Ovary (tissue), 9 donors: Measurements from ENCODE around the gene APBA3. TPM values are rescaled to one million over a fixed set of nuclear protein-coding genes. Genes with fewer than 3 reads are reported as not detected.

ENCODE experiments used
- DNase-seq, 5 donors: peaks; one replicate each; pipeline ENCODE4 v3.0.0-alpha.2; 2019 to 2020
- H3K27ac ChIP-seq, 2 donors: fragments of 200-600 bp; one replicate each; pipeline versions ENCODE4 v1.5.1 to v1.8.0; 2019 to 2022
- H3K27me3 ChIP-seq: fragments of 200-600 bp; one replicate; pipeline ENCODE4 v1.8.0; 2022
- H3K36me3 ChIP-seq: fragments of 200-600 bp; sonication (generic); one replicate; pipeline ENCODE4 v1.5.1; 2019
- H3K4me1 ChIP-seq: one replicate; pipeline ENCODE4 v1.8.1; 2013; ENCODE audit warnings: mild to moderate bottlenecking, moderate library complexity; ENCODE audit not compliant: insufficient read depth
- H3K4me3 ChIP-seq: fragments of 200-600 bp; sonication (generic); one replicate; pipeline ENCODE4 v1.5.1; 2017
- H3K9me3 ChIP-seq, 2 donors: fragments of 200-600 bp in 1 of 2; sonication (generic) in 1 of 2; one replicate each; pipeline versions ENCODE4 v1.5.1 to v1.8.1; 2013 to 2019; ENCODE audit warnings: mild to moderate bottlenecking in 1 of 2, moderate library complexity in 1 of 2
- CTCF ChIP-seq, 3 donors: fragments of 450-650 bp in 2 of 3; fragments of 200-600 bp in 1 of 3; IDR thresholded peaks; one replicate each; pipeline versions ENCODE4 v1.5.1 to v1.8.0; 2016 to 2022; ENCODE audit warnings: antibody characterized with exemption in 3 of 3, mild to moderate bottlenecking in 1 of 3
- EP300 ChIP-seq: sonication (generic); formaldehyde crosslinking; IDR thresholded peaks from one replicate; pipeline ENCODE4 v1.6.1; 2017; ENCODE audit warnings: antibody characterized with exemption
- POLR2A ChIP-seq: fragments of 450-650 bp; IDR thresholded peaks from one replicate; pipeline ENCODE4 v1.6.1; 2017; ENCODE audit warnings: antibody characterized with exemption, mild to moderate bottlenecking, moderate library complexity
- WGBS, 3 donors: extraction: QIAGEN DNeasy Blood & Tissue Kit in 1 of 3; methylation state at CpG; one replicate each; pipeline versions ENCODE4 v1.1.5 to v1.1.7; 2013 to 2017; 5-methylcytosine and 5-hydroxymethylcytosine counted together
- intact Hi-C, 4 donors: fragments of 100-400 bp; cut with DNase I; formaldehyde crosslinking; loops; one replicate each; pipeline versions ENCODE4 v1.11.0 to v1.15.1; 2022 to 2023
- polyA plus RNA-seq, 2 donors: library from polyadenylated mRNA; stranded (reverse); fragments of 200-250 nt in 1 of 2; fragments of 350-450 nt in 1 of 2; fragmentation: Illumina TruSeq in 1 of 2; extraction: RNeasy Lipid Tissue Mini Kit (QIAGEN cat#74804) in 1 of 2; gene quantifications; one replicate each; pipeline ENCODE4 v1.2.3, GENCODE V29; 2013 to 2014
- total RNA-seq, 7 donors: library from RNA; depleted of rRNA in 2 of 7; stranded (reverse); fragments of >200 nt in 2 of 7; fragmentation: NEBNext Ultra II Directional in 3 of 7; extraction: Animal tissue kit (Norgen Biotek cat#: 25700) in 3 of 7; gene quantifications; one replicate each; pipeline versions ENCODE4 v1.1.0 to v1.2.4, GENCODE V29; 2016 to 2023
- donor health status: DM: no; HTN: no; CAD: no; lungs with moderate emphysema.
- donor health status: DM: no; HTN: no; CAD: no.
- donor health status: Bipolar disorder and iron deficiency.
- donor health status: DM: yes; HTN: yes; CAD: no.
- donor health status: DM: no; HTN: no; CAD: no.
- donor health status: DM: yes; HTN: yes; CAD: no.

The APBA3 gene
- total and polyA plus RNA-seq, 9 donors: 0.88 to 25.4 (median 20.2) TPM

- no peak overlapping the region for H3K4me3 ChIP-seq
- H3K9me3 ChIP-seq: peaks cover 0 to 14% of the 10 kb centered on the region in 2 donors
- H3K27ac ChIP-seq: no peak overlapping the region
- H3K27me3 ChIP-seq: no peaks in the 10 kb centered on the region
- H3K4me1 ChIP-seq: no peaks in the 10 kb centered on the region
- WGBS, 3 donors: 55 to 63% (median 60%) methylated on average over 22 to 44 of the region's 44 CpGs
- TF ChIP-seq EP300 (no peak), CTCF (IDR thresholded peaks at IDR 0.05) (no peak), POLR2A (no peak)
- no peaks in the 10 kb centered on the region for H3K36me3 ChIP-seq
- intact Hi-C loops: no loop called here
- no peak for DNase-seq
Observed at GRCh38 chr19:3778899-3779723, 17.6 kb upstream of the APBA3 start.

GRCh38 chr19:3778104-3778867 lies 16.8 kb upstream of the APBA3 start:
- no peaks in the 10 kb centered on the region for H3K27me3 ChIP-seq
- no peaks in the 10 kb centered on the region for H3K36me3 ChIP-seq
- intact Hi-C loops: no loop called here
- no peak overlapping the region for H3K27ac ChIP-seq
- TF ChIP-seq EP300 (no peak), POLR2A (no peak), CTCF (IDR thresholded peaks at IDR 0.05) (no peak)
- H3K4me3 ChIP-seq: no peak overlapping the region
- peaks cover 0 to 14% of the 10 kb centered on the region in 2 donors for H3K9me3 ChIP-seq
- DNase-seq: no peak
- WGBS, 3 donors: 74 to 81% (median 79%) methylated on average over 31 to 37 of the region's 37 CpGs
- no peaks in the 10 kb centered on the region for H3K4me1 ChIP-seq

- WGBS, 3 donors: 80 to 93% (median 90%) methylated on average over 1 of the region's 1 CpG
- Histone ChIP-seq H3K9me3 (peaks cover 0 to 4% of the 10 kb centered on the region in 2 donors), H3K4me3 (no peak overlapping the region), H3K27me3 (no peaks in the 10 kb centered on the region), H3K36me3 (no peaks in the 10 kb centered on the region), H3K4me1 (no peaks in the 10 kb centered on the region), H3K27ac (no peak overlapping the region)
- intact Hi-C loops: no loop called here
- no peak for TF ChIP-seq POLR2A
- TF ChIP-seq CTCF (IDR thresholded peaks at IDR 0.05): no peak
- no peak for TF ChIP-seq EP300
- no peak for DNase-seq
Observed at GRCh38 chr19:3776479-3777040, 15.1 kb upstream of the APBA3 start.

- no peak overlapping the region for H3K4me3 ChIP-seq
- WGBS, 3 donors: 89 to 100% (median 96%) methylated on average over 5 of the region's 5 CpGs
- TF ChIP-seq POLR2A: no peak
- no peak for TF ChIP-seq EP300
- TF ChIP-seq CTCF (IDR thresholded peaks at IDR 0.05): no peak
- H3K36me3 ChIP-seq: no peaks in the 10 kb centered on the region
- H3K9me3 ChIP-seq: no peaks in the 10 kb centered on the region
- H3K27me3 ChIP-seq: no peaks in the 10 kb centered on the region
- no peak for DNase-seq
- intact Hi-C loops: no loop called here
- no peaks in the 10 kb centered on the region for H3K4me1 ChIP-seq
- no peak overlapping the region for H3K27ac ChIP-seq
Observed at GRCh38 chr19:3775831-3776230, 14.3 kb upstream of the APBA3 start.
